ENCODE data around the gene SLC25A34. TPM values are rescaled to one million over a fixed set of nuclear protein-coding genes. Genes with fewer than 3 reads are reported as not detected.

Gene SLC25A34
- total and polyA plus RNA-seq, 9 donors = 3.6 to 7.4 (median 5.8) TPM

- H3K36me3 ChIP-seq (ENCODE audit: control insufficient read depth, insufficient read depth, low read length) = peaks cover 86% of the 10 kb centered on the region
- H3K27ac ChIP-seq (ENCODE audit: low read length) = no peak overlapping the region
- H3K4me3 ChIP-seq (ENCODE audit: low read length) = no peak overlapping the region
- DNase-seq = no peak
- WGBS (ENCODE audit: insufficient coverage) = 84% methylated on average over 7 of the region's 26 CpGs
- H3K9me3 ChIP-seq (replicated peaks; ENCODE audit: control insufficient read depth, low read depth, low read length) = no peaks in the 10 kb centered on the region
- peaks cover 53% of the 10 kb centered on the region for H3K4me1 ChIP-seq (ENCODE audit: control insufficient read depth, insufficient read depth, low read length)
- no peaks in the 10 kb centered on the region for H3K27me3 ChIP-seq (ENCODE audit: control insufficient read depth, insufficient read depth, low read length)
Observed at GRCh38 chr1:15724949-15725880, 10.8 kb upstream of the SLC25A34 start.

DNA sequence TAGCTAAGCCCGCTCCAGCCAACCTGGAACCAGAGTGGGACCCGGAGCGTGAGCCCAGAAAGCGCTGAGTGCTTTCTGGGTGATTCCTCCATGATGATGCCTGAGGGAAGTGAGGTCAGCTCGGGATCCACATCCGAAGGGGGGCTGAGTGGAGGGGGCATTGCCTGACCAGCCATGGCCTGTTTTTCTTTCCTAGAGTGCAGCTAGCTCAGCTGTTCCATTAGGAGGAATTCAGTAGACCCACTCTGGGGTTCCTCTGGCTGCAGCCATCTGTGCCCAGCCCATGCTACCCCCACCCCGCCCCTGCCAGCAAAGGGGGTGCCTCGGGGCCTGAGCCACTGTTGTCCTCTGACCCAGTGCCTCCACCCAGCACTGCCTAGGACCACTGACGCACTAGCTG lies 9.6 kb upstream of the SLC25A34 start:
- DNase-seq = no peak
- H3K27ac ChIP-seq (ENCODE audit: low read length) = no peak overlapping the region
- H3K4me3 ChIP-seq (ENCODE audit: low read length) = no peak overlapping the region
- H3K9me3 ChIP-seq (replicated peaks; ENCODE audit: control insufficient read depth, low read depth, low read length) = no peaks in the 10 kb centered on the region
- 86% methylated on average over 9 of the region's 9 CpGs for WGBS (ENCODE audit: insufficient coverage)
- peaks cover 53% of the 10 kb centered on the region for H3K4me1 ChIP-seq (ENCODE audit: control insufficient read depth, insufficient read depth, low read length)
- peaks cover 86% of the 10 kb centered on the region for H3K36me3 ChIP-seq (ENCODE audit: control insufficient read depth, insufficient read depth, low read length)
- no peaks in the 10 kb centered on the region for H3K27me3 ChIP-seq (ENCODE audit: control insufficient read depth, insufficient read depth, low read length)

GRCh38 chr1:15727021-15727420 lies 9.0 kb upstream of the SLC25A34 start:
- Histone ChIP-seq H3K36me3 (ENCODE audit: control insufficient read depth, insufficient read depth, low read length) (peaks cover 86% of the 10 kb centered on the region), H3K27ac (ENCODE audit: low read length) (no peak overlapping the region), H3K4me1 (ENCODE audit: control insufficient read depth, insufficient read depth, low read length) (peaks cover 53% of the 10 kb centered on the region), H3K27me3 (ENCODE audit: control insufficient read depth, insufficient read depth, low read length) (no peaks in the 10 kb centered on the region), H3K4me3 (ENCODE audit: low read length) (no peak overlapping the region), H3K9me3 (replicated peaks; ENCODE audit: control insufficient read depth, low read depth, low read length) (no peaks in the 10 kb centered on the region)
- 61% methylated on average over 20 of the region's 21 CpGs for WGBS (ENCODE audit: insufficient coverage)
- no peak for DNase-seq

DNA sequence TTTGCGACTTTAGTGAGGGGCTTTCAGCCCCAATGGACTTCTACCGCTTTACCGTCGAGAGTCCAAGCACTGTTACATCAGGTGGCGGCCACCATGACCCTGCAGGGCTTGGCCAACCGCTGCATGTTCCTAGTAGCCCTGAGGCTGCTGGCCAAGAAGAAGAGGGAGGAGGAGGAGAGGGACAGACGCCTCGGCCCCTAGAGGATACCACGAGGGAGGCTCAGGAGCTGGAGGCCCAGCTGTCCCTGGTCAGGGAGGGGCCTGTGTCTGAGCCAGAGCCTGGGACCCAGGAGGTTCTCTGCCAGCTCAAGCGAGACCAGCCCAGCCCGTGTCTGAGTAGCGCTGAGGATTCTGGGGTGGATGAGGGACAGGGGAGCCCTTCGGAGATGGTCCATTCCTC lies 8.6 kb upstream of the SLC25A34 start:
- H3K27me3 ChIP-seq (ENCODE audit: control insufficient read depth, insufficient read depth, low read length) = no peaks in the 10 kb centered on the region
- peaks cover 87% of the 10 kb centered on the region for H3K36me3 ChIP-seq (ENCODE audit: control insufficient read depth, insufficient read depth, low read length)
- peaks cover 52% of the 10 kb centered on the region for H3K4me1 ChIP-seq (ENCODE audit: control insufficient read depth, insufficient read depth, low read length)
- 78% methylated on average over 13 of the region's 13 CpGs for WGBS (ENCODE audit: insufficient coverage)
- H3K27ac ChIP-seq (ENCODE audit: low read length) = no peak overlapping the region
- DNase-seq = no peak
- no peak overlapping the region for H3K4me3 ChIP-seq (ENCODE audit: low read length)
- no peaks in the 10 kb centered on the region for H3K9me3 ChIP-seq (replicated peaks; ENCODE audit: control insufficient read depth, low read depth, low read length)

DNA sequence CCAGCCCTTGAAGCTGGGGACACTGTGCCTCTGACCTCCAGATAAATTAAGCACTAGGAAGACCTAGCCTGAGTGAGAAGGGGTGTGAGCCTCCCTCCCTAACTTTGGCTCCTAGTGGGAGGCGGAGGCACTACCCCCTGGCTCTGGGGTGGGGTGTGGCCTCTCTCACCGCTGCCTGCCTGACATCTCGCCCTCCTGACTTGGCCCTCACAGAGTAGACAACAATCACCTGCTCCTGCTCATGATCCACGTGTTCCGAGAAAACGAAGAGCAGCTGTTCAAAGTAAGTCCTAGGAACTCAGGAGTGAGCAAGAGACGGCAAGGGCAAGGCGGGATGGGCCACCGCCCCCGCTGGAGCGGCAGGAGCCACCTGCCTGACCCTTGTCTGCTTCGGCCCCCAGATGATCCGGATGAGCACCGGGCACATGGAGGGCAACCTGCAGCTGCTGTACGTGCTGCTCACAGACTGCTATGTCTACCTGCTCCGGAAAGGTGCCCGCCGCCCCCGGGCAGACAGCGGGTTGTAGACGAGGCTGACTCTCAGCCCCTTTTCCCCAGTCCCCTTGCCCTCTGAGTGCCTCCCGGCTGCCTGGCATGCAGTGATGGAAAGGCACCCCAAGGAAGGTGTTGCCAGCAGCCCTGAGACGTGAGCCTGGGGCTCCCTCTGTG lies 8.1 kb upstream of the SLC25A34 start:
- H3K36me3 ChIP-seq (ENCODE audit: control insufficient read depth, insufficient read depth, low read length) = peaks cover 87% of the 10 kb centered on the region
- H3K27ac ChIP-seq (ENCODE audit: low read length) = no peak overlapping the region
- no peaks in the 10 kb centered on the region for H3K9me3 ChIP-seq (replicated peaks; ENCODE audit: control insufficient read depth, low read depth, low read length)
- WGBS (ENCODE audit: insufficient coverage) = 84% methylated on average over 22 of the region's 23 CpGs
- H3K4me3 ChIP-seq (ENCODE audit: low read length) = no peak overlapping the region
- DNase-seq = no peak
- H3K4me1 ChIP-seq (ENCODE audit: control insufficient read depth, insufficient read depth, low read length) = peaks cover 46% of the 10 kb centered on the region
- no peaks in the 10 kb centered on the region for H3K27me3 ChIP-seq (ENCODE audit: control insufficient read depth, insufficient read depth, low read length)

DNA sequence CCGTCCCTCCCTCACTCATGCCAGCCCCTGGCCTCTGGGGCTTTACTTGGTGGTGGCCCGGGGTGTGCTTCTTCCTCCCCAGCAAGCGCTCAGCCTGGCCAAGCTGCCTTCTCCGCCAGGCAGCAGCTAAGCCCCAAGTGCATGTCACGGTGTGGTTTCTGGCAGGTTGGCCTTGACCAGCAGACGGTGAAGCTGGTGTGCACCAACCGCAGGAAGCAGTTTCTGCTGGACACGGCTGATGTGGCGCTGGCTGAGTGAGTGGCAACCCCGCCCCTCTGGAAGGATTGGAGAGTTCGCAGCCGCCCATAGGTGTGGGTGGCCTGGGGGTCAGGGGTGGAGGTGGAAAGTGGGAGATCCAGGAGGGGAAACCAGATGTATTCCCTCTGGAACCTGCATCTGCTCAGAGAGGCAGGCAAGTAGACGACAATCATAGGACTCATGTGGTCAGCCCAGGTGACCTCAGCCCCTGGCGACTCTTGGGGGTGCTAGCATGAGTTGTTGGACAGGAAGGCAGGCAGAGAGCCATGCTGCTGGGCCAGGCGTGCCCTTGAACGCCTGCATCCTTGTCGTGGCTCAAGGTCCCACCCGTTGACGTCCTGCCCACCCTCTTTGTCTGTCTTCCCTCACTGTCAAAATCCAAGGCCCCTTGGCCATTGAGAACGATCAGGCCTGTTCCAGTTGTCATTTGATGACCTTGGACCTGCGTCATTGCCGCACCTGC lies 7.0 kb upstream of the SLC25A34 start:
- Histone ChIP-seq H3K36me3 (ENCODE audit: control insufficient read depth, insufficient read depth, low read length) (peaks cover 93% of the 10 kb centered on the region), H3K9me3 (replicated peaks; ENCODE audit: control insufficient read depth, low read depth, low read length) (no peaks in the 10 kb centered on the region), H3K4me1 (ENCODE audit: control insufficient read depth, insufficient read depth, low read length) (peaks cover 36% of the 10 kb centered on the region), H3K4me3 (ENCODE audit: low read length) (no peak overlapping the region), H3K27ac (ENCODE audit: low read length) (no peak overlapping the region), H3K27me3 (ENCODE audit: control insufficient read depth, insufficient read depth, low read length) (no peaks in the 10 kb centered on the region)
- WGBS (ENCODE audit: insufficient coverage) = 83% methylated on average over 17 of the region's 22 CpGs
- DNase-seq = no peak

GRCh38 chr1:15730423-15730822 lies 5.6 kb upstream of the SLC25A34 start:
- DNase-seq = no peak
- 88% methylated on average over 14 of the region's 16 CpGs for WGBS (ENCODE audit: insufficient coverage)
- H3K36me3 ChIP-seq (ENCODE audit: control insufficient read depth, insufficient read depth, low read length) = peaks cover 97% of the 10 kb centered on the region
- H3K9me3 ChIP-seq (replicated peaks; ENCODE audit: control insufficient read depth, low read depth, low read length) = no peaks in the 10 kb centered on the region
- no peak overlapping the region for H3K27ac ChIP-seq (ENCODE audit: low read length)
- peaks cover 38% of the 10 kb centered on the region for H3K4me1 ChIP-seq (ENCODE audit: control insufficient read depth, insufficient read depth, low read length)
- no peaks in the 10 kb centered on the region for H3K27me3 ChIP-seq (ENCODE audit: control insufficient read depth, insufficient read depth, low read length)
- H3K4me3 ChIP-seq (ENCODE audit: low read length) = no peak overlapping the region

DNA sequence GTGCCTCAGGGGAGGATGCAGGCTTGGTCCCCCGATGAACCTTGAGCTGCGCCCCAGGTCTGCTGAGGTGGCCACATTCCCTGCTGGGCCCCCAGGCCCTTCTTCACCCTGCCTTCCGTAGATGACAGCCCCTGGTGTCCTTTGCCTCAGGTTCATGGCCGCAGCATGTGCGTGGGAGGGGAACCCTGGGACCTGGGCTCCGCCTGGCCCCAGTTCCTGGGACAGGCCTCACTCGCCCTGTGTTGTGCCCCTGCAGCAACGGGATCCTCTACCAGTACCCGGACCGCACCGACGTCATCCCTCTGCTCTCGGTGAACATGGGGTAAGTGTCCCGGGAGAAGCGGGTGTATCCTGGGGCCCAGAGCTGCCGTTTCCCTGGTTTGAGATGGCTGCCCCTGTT lies 5.1 kb upstream of the SLC25A34 start:
- no peaks in the 10 kb centered on the region for H3K9me3 ChIP-seq (replicated peaks; ENCODE audit: control insufficient read depth, low read depth, low read length)
- 87% methylated on average over 16 of the region's 16 CpGs for WGBS (ENCODE audit: insufficient coverage)
- H3K36me3 ChIP-seq (ENCODE audit: control insufficient read depth, insufficient read depth, low read length) = peaks cover 91% of the 10 kb centered on the region
- H3K27ac ChIP-seq (ENCODE audit: low read length) = no peak overlapping the region
- no peak overlapping the region for H3K4me3 ChIP-seq (ENCODE audit: low read length)
- DNase-seq = no peak
- H3K4me1 ChIP-seq (ENCODE audit: control insufficient read depth, insufficient read depth, low read length) = peaks cover 38% of the 10 kb centered on the region
- H3K27me3 ChIP-seq (ENCODE audit: control insufficient read depth, insufficient read depth, low read length) = no peaks in the 10 kb centered on the region

DNA sequence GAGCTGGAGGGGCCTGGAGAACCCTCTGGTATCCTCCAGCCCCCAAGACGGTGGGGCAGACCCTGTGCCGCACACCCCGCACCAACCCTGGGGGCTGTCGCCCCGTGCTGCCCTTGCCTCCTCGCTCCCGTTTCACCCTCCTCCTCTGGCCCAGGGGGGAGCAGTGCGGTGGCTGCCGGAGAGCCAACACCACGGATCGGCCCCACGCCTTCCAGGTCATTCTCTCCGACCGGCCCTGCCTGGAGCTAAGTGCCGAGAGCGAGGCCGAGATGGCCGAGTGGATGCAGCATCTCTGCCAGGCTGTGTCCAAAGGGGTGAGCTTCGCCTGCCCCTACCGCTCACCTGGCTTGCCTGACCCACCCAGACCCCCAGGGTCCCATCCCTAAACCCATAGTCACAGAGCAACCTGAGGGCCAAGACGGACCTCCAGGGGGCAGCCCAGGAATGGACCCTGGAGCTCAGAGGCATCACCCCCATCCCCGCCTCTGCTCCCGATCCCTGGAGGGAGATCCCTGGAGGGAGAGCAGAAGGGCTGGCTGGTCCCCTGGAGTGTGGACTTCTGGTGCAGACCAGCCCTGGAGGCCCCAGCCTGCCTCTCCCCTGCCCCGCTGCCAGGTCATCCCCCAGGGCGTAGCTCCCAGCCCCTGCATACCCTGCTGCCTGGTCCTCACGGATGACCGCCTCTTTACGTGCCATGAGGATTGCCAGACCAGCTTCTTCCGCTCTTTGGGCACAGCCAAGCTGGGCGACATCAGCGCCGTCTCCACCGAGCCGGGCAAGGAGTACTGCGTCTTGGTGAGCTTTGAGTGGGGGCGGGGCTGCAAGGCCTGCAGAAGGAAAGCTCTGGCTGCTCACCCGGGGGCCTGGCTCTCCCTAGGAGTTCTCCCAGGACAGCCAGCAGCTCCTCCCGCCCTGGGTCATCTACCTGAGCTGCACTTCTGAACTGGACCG lies 4.0 kb upstream of the SLC25A34 start:
- Histone ChIP-seq H3K36me3 (ENCODE audit: control insufficient read depth, insufficient read depth, low read length) (peaks cover 81% of the 10 kb centered on the region), H3K9me3 (replicated peaks; ENCODE audit: control insufficient read depth, low read depth, low read length) (no peaks in the 10 kb centered on the region), H3K27me3 (ENCODE audit: control insufficient read depth, insufficient read depth, low read length) (no peaks in the 10 kb centered on the region), H3K27ac (ENCODE audit: low read length) (no peak overlapping the region), H3K4me3 (ENCODE audit: low read length) (no peak overlapping the region), H3K4me1 (ENCODE audit: control insufficient read depth, insufficient read depth, low read length) (peaks cover 44% of the 10 kb centered on the region)
- 89% methylated on average over 32 of the region's 39 CpGs for WGBS (ENCODE audit: insufficient coverage)
- DNase-seq = no peak

Measured in muscle of leg (tissue), 11 donors.